HG02852 (cell line): ENCODE results near the gene MRPL51.
"Not testable (repeated sequence)": the region's sequence is repeated elsewhere in the genome, so short reads cannot be mapped to it uniquely, and the experiment has no call there.

ENCODE experiments used
- ATAC-seq: cut with Tn5 transposase; IDR thresholded peaks from one replicate; pipeline ENCODE4 v1.9.1; 2021; ENCODE audit warnings: mild to moderate bottlenecking, moderate library complexity; ENCODE audit not compliant: unreplicated experiment

The MRPL51 gene

DNA sequence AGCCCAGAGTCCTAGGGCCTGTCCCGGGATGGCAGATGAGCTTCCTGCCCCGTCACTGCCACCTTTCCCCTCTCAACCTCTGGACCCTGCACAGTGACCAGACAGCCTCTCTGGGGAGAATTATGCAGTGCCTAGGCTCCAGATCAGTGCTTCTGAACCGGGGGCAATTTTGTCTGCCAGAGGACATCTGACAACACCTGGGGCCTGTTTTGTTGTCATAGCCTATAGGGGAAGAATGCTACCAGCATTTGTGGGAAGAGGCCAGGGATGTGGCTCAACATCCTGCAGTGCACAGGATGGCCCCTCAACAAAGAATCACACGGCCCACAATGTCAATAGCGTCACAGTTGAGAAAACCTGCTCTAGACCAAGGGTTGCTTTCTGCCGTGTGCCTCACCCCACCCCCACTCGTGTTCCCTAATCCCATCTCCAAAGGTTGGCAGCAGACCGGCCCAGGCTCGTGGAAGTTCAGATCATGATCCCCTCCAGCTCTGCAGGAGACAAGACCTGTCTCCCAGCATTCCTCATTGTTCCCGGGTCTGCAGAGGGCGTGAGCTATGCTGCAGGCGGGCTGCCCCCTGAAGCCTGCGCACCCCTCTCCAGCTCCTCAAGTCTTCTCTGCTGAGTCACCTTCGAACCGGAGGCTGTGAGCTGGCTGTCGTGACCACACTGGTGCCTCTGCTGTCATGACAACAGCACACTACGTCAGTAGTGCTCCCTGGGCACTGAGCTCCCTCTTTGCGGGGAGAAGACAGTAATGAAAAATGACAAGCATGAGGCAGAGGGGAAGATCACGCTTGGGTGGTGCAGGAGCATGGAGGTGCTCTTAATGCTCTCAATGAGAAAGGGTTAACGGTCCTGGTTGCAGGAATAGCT, 39.2 kb upstream of the MRPL51 start:
- ATAC-seq: no peak

DNA sequence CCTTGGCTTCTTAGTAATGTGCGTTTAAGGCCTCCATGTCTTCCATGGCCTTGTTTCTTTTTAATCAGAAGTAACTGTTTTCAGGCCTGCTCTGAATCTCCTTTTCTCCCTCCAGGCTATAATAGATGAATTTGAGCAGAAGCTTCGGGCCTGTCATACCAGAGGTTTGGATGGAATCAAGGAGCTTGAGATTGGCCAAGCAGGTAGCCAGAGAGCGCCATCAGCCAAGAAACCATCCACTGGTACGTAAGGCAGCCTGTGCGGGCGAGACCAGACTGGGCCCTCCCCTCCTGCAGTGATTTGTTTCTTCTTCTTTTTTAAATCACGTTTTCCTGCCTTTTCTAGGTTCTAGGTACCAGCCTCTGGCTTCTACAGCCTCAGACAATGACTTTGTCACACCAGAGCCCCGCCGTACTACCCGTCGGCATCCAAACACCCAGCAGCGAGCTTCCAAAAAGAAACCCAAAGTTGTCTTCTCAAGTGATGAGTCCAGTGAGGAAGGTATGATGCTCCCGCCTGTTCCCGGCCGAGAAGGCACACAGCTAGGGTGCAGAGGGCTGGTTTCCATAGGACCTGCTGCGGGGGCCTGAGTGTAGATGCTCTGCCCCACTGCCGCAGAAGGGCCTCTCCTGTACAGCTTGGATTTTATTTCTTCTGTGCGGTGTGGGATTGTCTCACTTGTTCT, 37.7 kb upstream of the MRPL51 start:
- ATAC-seq: no peak

DNA sequence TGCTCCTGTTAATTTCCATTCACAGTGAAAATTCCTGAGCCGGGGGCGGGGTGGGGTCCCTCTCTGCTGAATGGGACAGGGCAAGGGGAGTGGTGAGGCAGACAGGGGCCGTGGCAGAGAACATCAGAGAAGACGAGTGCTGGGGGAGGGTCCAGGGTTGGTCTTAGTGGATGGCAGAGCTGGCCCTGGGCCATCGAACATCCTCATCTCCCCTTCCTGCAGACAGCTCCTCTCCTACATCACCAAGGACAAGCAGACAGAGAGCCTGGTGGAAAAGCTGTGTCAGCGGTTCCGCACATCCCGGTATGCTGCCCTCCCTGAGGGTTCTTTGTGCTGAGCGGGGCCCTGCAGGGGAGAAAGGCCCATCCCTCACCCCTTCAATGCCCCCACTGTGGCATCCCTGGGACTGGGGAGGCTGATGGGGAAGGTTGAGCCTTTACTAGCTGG, 36.3 kb upstream of the MRPL51 start:
- ATAC-seq: no peak

GRCh38 chr12:6528539-6529235, 35.6 kb upstream of the MRPL51 start:
- no peak for ATAC-seq

GRCh38 chr12:6527711-6528110, 34.6 kb upstream of the MRPL51 start:
- ATAC-seq: no peak

GRCh38 chr12:6526766-6527525, 33.9 kb upstream of the MRPL51 start:
- ATAC-seq: no peak

- ATAC-seq: no peak
Observed at GRCh38 chr12:6526201-6526600, 33.1 kb upstream of the MRPL51 start.

- ATAC-seq: no peak
Observed at GRCh38 chr12:6524648-6525047, 31.6 kb upstream of the MRPL51 start.

GRCh38 chr12:6523708-6524107, 30.6 kb upstream of the MRPL51 start:
- ATAC-seq: no peak

DNA sequence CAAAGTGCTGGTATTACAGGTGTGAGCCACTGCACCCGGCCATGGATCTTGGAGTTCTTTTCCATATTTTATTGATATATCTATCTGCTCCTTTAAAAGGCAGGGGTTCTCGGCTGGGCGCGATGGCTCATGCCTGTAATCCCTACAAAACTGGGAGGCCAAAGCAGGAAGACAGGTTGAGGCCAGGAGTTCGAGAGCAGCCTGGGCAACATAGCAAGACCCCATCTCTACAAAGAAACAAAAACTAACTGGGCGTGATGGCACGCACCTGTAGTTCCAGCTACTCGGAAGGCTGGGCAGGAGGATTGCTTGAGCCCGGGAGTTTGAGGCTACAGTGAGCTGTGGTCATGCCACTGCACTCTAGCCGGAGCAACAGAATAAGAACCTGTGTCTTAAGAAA, 29.1 kb upstream of the MRPL51 start:
- ATAC-seq: no peak

DNA sequence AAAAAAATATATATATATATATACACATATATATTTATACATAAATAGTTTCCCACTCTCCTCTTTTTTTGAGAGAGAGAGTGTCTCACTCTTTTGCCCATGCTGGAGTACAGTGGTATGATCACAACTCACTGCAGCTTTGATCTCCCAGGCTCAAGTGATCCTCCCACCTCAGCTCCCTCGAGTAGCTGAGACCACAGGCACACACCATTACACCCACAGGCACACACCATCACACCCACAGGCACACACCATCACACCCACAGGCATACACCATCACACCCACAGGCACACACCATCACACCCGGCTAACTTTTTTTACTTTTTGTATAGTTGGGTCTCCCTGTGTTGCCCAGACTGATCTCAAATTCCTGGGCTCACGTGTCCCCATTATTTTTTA, 27.1 kb upstream of the MRPL51 start:
- ATAC-seq: no peak

DNA sequence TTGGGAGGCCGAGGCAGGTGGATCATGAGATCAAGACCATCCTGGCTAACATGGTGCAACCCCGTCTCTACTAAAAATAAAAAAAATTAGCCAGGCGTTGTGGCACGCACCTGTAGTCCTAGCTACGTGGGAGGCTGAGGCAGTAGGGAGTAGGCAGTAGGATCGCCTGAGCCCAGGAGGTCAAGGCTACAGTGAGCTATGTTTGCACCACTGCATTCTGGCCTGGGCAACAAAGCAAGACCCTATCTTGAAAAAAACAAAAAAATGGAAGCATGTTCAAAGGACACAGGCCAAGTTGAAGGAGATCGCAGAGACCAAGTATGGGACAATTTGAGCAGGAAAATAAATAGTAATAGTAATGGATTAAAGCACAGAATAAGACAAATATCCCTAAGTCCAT, 15.0 kb upstream of the MRPL51 start:
- no peak for ATAC-seq

DNA sequence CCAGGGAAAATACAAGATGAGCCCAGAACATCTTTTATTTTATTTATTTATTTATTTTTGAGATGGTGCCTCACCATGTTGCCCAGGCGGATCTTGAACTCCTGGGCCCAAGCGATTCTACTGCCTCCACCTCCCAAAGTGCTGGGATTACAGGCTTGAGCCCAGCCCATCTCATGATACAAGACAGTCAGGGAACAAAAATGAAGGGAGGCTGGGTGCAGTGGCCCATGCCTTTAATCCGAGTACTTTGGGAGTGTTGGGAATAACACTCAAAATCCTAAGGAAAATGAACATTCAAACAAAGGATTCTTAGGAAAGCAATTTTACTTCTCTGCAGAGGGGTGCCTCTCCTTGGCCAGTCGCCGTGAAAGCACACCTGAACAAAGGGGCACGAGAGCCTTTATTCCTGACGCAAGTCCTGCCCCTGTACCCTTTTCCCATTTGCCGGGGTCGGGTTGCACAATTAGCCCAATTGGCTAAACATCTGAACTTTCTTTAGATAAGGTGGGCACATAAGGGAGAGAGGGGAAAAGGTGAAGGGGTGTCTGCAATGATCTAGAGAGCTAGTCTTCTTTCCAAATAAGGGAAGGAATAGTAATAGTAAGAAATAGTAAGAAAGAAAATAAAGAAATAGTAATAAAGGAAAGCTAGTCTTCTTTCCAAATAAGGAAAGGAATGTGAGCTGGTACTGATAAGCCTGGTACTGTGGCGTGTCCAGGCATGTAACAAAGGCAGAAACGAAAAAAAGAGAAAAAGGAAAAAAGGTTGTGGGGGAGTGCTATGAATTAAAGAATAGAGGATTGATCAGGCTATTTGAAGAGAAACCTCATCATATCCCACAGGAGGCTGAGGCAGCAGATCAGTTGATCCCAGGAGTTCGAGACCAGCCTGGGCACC, 14.3 kb upstream of the MRPL51 start:
- no peak for ATAC-seq

GRCh38 chr12:6500466-6500865, 7.4 kb upstream of the MRPL51 start:
- ATAC-seq: no peak

GRCh38 chr12:6497291-6497690, 4.2 kb upstream of the MRPL51 start:
- ATAC-seq: not testable (repeated sequence)

DNA sequence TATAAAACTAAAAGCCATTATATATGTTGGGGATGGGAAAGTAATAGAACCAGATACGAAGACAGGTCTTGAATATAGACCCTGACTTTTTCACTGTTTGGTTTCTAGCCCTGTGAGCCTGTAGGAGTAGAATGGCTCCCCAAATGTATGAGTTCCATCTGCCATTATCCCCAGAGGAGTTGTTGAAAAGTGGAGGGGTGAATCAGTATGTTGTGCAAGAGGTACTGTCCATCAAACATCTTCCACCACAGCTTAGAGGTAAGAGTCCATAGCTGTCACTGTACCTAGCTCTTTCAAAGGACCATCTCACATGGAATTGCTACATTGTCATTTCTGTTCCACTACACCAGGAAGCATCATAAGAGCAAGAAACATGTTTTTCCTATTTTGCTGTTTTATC, 1.9 kb upstream of the MRPL51 start:
- ATAC-seq: no peak

DNA sequence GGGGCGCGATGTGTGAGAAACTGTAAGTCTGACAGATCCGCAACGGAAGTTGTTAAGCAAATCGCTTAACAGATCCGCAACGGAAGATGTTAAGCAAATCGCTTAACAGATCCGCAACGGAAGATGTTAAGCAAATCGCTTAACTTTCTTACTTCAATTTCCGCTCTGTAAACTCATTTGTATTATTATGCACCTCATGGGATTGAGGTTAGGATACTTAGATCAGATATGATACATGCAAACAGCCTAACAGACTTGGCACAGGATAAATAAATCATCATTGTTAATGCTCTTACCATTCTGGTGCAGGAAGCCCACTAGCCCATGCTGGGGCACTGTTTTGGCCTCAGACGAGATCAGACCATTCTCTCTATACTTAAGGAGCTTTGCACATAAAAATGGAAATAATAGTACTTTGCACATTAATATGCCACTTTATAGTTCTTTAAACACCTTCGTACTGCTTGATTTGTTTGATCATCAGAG, 1.2 kb upstream of the MRPL51 start:
- no peak for ATAC-seq

GRCh38 chr12:6493497-6494257, 615 bp upstream of the MRPL51 start, which contains the start of gene NCAPD2:
NCAPD2 (plus strand) TSS chr12:6494102; CDS start chr12:6495099, 997 bp downstream.
- peak; percentile 82 for ATAC-seq

DNA sequence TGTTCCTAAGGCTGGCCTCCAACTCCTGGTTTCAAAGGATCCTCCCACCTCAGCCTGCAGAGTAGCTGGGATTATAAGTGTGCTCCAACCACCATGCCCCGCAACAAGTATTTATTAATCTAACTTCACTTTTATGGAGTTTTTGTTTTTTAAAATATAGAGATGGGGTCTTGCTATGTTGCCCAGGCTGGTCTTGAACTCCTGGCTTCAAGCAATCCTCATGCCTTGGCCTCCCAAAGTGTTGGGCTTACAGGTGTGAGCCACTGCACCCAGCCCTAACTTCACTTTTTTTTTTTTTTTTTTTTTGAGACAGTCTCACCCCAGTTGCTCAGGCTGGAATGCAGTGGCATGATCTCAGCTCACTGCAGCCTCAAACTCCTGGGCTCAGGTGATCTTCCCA, 2.4 kb downstream of the MRPL51 start:
- not testable (repeated sequence) for ATAC-seq
